Activated gamma-delta T cell (primary cell): ENCODE measurements around the gene COPS9.
A peak's percentile ranks its signal among the peaks of the same experiment; 100 is the strongest.

Source experiments
- DNase-seq: peaks from one replicate; lab custom pipeline; 2025; lab: John Stamatoyannopoulos, UW
- total RNA-seq, 2 donors: gene quantifications; one replicate each; lab custom pipeline; 2026; lab: John Stamatoyannopoulos, UW

Gene COPS9
- total RNA-seq: 20.9 to 28.9 reads per million in 2 donors

GRCh38 chr2:240136013-240136670 lies at the start of gene COPS9:
COPS9 (minus strand) TSS chr2:240136305; CDS start chr2:240136284, 21 bp downstream.
- peak; percentile 77 for DNase-seq

GRCh38 chr2:240184656-240185055 lies 48.6 kb upstream of the COPS9 start:
- DNase-seq: no peak

- DNase-seq: no peak
Observed at GRCh38 chr2:240183875-240184590, 47.9 kb upstream of the COPS9 start.

DNA sequence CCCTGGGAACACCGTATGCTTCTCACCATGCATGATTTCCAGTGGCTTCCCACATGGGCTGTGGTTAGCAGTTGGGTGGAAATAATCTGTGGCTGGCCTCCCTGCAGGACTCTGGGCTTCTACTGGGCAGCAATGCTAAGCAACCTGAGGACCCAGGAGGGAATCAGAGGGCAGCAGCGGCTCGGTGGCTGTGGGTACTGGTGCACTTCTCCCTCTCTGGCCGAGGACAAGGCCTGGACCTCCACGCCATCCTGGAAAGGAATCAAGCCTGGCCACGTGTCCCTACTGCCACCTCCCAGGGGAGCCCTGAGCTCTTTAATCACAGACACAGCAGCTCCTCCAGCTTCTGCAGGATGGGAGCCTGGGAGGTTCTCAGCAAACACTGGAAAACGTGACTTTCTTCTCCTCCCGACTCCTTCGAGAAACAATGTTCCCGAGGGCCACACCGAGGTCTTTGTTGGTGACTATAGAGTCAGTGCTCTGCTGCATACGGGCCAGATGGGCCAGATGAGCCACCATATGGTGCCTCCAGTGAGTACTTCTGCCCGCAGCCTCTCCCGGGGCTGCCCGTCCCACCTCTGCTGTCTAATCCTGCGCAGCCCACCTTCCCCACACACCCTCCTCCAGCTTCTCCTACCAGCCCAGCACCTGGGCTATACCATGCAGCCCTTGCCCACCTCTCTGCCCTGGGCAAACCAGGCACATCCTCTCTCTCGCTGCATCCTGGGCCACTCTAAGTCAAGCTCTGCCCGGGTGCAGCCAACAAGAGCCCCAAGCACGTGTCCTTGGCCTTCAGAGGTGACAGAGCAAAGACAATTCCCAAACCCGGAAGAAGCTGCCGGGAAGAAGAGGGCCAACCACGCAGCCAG lies 47.1 kb upstream of the COPS9 start:
- DNase-seq: no peak

DNA sequence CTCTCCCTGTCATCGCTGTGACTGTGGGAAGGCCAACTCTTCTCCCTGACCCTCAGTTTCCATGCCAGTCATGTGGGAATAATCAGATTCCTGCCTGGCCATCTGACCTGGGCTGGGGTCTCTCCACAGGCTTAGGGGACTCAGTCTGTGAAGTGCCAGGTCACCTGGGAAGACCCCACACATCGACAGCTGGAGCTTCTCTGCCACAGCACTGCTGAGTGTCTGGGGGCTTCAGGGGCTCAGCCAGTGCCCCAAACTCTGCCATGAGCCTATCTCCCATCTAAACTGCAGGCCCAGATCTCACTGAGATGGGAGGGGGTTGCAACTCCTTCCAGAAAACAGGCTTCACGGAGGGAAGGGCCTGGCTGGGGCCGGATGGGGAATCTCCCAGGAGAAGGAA lies 46.4 kb upstream of the COPS9 start:
- DNase-seq: no peak

- no peak for DNase-seq
Observed at GRCh38 chr2:240182001-240182400, 45.9 kb upstream of the COPS9 start.

DNA sequence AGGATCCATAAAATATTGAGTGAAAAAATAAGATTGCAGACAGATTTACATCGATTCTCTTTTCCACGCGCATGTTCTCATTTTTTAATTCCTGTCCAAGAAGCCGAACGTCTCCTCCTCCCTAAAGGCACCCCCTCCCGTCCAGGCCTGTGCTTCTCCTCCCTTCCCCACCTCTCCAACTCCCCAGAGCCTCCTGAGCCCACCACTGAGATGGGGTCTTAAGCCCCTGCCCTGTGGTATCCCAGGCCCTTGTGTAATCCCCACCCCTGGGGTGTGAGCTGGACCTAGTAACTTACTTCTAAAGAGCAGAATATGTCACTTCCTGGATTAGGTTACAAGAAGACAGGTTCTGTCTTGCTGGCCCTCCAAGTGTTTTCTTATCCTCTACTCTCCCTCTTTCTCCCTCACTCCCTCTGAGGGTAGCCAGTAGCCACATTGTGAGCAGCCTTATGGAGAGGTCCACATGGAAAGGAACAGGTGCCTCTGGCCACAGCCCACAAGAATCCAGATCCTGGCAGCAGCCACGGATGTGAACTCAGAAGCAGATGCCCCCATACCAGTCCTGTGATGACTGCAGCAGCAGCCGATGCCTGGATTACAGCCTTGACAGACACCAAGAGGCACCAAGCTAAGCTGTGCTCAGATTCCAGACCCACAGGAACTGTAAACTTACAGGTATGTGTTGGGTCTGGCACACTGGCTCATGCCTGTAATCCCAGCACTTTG lies 44.0 kb upstream of the COPS9 start:
- DNase-seq: no peak

DNA sequence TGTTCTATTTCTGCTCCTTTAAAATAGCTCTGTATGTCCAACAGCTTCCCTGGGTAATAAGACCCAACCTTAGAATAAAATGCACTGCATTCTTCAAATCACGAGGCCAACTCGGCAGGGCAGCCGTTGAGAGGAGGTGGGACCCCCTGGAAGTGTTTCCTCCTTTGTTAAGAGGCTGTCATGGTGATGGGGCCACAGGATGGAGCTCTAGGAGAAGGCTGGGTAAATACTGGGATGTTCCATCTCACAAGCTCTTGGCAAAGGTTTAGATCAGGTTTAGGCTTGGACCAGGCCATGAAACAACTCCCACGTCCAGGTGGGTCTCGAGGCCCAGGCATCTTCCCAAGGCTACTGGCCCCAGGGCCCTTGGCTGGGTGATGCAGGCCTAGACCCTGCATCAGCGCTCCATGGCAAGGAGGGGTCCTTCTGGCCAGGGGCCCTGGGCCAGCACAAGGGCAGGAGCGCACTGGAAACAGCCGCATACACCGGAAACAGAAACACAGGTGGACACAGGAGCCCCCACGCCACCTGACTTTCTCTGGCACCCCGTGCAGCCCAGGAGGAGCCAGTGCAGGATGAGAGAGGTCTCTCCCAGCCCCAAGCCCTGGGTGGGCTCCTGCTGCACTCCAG lies 43.2 kb upstream of the COPS9 start:
- DNase-seq: no peak

DNA sequence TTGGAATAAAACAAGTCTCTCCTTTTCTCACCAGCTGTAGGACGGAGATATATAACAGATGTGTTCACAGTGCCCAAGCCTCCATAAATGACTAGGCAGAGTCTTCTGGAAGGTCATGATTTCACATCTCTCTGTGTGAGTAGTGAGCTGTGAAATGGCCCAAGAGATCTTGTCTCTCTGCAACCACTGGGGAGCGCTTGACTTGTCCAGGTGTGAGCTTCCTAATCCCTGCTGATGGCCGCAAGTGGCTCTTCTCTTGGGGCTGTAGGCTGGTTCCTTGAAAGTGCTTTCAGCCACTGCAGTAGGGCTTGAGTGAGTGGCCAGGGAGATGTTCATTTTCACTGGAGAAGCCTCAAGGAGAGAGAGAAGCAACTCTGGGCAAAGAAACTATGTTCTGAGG lies 42.5 kb upstream of the COPS9 start:
- no peak for DNase-seq

- DNase-seq: no peak
Observed at GRCh38 chr2:240174496-240174895, 38.4 kb upstream of the COPS9 start.

GRCh38 chr2:240172071-240172895 lies 36.2 kb upstream of the COPS9 start:
- DNase-seq: no peak

DNA sequence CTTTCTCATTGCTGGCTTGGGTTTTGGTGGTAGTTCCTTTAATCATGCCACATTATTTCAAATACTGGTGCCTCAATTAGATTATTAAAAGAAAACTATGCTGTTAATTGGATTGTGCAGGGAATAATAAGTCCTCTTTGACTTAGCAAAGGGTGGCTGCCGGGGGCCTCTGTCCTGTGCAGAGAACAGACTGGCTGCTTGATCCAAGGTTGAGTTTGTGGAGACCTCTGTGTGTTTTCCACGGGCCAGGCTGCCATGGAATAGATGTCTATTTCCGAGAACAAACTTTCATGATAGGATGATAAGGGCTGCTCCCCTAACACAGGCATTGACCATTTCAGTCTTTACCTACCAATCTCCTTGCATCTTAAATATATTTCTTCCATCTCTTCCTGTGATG lies 34.8 kb upstream of the COPS9 start:
- no peak for DNase-seq

GRCh38 chr2:240170354-240170735 lies 34.2 kb upstream of the COPS9 start:
- no peak for DNase-seq

DNA sequence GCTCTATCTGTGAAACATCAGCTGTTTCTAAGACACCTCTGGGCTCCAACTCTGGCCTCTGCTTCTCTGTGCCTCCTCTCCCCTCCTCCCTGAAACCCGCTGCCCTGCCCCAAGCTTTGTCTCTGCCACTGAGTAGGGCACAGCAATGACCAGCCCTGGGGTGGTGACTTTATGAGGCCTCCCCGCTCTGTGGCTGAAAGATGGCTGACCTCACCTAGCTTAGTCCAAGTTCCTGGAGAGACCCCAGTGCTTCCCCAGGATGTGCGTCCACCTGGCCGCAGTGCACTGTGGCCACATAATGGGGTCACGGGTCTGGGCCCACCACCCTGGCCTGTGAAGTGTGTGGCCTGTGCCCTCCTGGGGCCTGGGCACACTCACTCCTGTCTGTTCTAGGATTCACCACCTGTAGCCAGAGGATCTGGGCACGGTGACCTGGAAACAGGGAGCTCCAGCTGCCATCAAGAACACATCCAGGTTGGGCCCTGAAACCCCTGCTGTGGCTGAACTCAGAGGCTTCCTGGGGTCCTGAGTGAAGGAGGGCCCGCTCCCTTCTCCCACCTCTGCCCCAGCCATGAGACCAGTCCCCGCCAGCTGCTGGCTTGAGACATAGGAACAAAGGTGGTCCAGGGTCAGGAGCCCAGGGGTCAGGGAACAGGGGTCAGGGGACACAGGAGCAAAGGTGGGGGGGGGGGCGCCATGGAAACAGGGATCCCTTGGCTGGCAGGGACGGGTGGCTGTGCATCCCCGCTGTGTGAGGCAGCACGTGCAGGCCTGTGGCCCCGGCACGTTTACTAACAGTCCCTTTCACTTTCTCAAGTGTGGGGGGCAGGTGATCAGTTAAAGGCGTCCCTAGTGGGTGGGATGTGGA lies 33.6 kb upstream of the COPS9 start:
- no peak for DNase-seq

DNA sequence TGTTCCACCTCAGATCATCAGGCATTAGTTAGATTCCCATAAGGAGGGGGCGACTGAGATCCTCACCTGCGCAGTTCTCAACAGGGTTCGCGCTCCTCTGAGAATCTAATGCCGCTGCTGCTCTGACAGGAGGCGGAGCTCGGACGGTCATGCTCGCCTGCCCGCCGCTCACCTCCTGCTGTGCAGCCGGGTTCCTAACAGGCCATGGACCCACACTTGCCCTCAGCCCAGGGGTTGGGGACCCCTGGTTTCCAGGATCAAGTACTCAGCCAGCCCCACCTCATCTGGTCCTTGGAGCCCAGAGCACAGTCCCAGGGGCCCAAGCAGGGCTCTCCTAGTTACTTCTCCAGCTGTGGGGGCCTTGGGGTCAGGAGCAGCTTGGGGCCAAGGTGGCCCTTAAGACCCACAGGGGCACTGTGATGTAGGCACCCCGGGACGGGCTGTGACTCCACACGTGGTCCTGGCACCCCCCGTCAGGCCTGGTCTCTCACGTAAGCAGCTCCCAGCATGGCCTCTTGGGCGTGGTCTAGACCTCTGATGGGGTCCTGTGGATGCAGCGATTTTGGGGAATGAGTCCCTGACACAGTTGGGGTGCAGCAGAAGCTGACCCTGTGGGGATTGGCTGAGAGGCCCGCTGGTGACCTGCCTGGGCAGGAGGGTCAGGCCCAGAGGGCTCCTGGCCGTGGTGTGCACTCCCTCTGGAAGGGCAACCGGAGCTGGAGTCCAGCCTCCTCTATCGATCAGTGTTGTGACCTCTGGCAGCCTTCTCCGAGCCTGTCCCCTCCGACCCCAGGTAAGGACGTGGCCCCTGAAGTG lies 32.6 kb upstream of the COPS9 start:
- no peak for DNase-seq

- no peak for DNase-seq
Observed at GRCh38 chr2:240168041-240168440, 31.9 kb upstream of the COPS9 start.

DNA sequence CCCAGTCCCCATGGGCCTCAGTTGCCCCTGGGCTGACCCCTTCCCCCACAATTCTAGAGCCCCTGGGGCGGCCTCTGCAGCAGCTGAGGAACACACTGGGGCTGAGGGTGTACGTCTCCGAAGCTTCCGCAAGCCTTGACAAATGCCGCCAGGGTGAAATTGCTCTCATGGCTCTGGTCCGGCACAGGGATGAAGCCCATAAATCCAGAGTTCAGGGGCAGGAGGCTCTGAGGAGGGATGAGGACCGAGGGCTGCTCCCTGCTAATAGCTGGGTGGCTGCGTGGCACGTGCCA lies 31.4 kb upstream of the COPS9 start:
- DNase-seq: no peak

- DNase-seq: no peak
Observed at GRCh38 chr2:240166761-240167587, 30.9 kb upstream of the COPS9 start.
